Measurements from ENCODE around the gene ADAMTS8.

Gene ADAMTS8

GRCh38 chr11:130434521-130435223, 6.3 kb upstream of the ADAMTS8 start:
- H3K4me2 ChIP-seq (ENCODE audit: low read length) = peak overlapping the region; percentile 94
- H3K4me3 ChIP-seq (ENCODE audit: low read length) = peak overlapping the region; percentile 74
- peak overlapping the region; percentile 82 for H3K9ac ChIP-seq (ENCODE audit: low read depth, low read length)
- H3K36me3 ChIP-seq (ENCODE audit: insufficient read depth, low read length) = no peaks in the 10 kb centered on the region
- no peaks in the 10 kb centered on the region for H3K9me3 ChIP-seq (replicated peaks; ENCODE audit: low read length)
- peaks cover 26% of the 10 kb centered on the region for H3K4me1 ChIP-seq (ENCODE audit: control insufficient read depth, insufficient read depth, low read length)
- H3K27me3 ChIP-seq (ENCODE audit: control insufficient read depth, insufficient read depth, low read length) = peaks cover 10% of the 10 kb centered on the region

- Histone ChIP-seq H3K9me3 (replicated peaks; ENCODE audit: low read length) (no peaks in the 10 kb centered on the region), H3K4me3 (ENCODE audit: low read length) (no peak overlapping the region), H3K4me1 (ENCODE audit: control insufficient read depth, insufficient read depth, low read length) (peaks cover 30% of the 10 kb centered on the region), H3K9ac (ENCODE audit: low read depth, low read length) (no peak overlapping the region), H3K27me3 (ENCODE audit: control insufficient read depth, insufficient read depth, low read length) (peaks cover 23% of the 10 kb centered on the region), H3K36me3 (ENCODE audit: insufficient read depth, low read length) (no peaks in the 10 kb centered on the region), H3K4me2 (ENCODE audit: low read length) (no peak overlapping the region)
These were observed 4.9 kb upstream of the ADAMTS8 start for GRCh38 chr11:130433357-130433756.

- peak overlapping the region; percentile 60 for H3K4me2 ChIP-seq (ENCODE audit: low read length)
- H3K4me3 ChIP-seq (ENCODE audit: low read length) = no peak overlapping the region
- no peaks in the 10 kb centered on the region for H3K36me3 ChIP-seq (ENCODE audit: insufficient read depth, low read length)
- no peak overlapping the region for H3K9ac ChIP-seq (ENCODE audit: low read depth, low read length)
- peaks cover 35% of the 10 kb centered on the region for H3K27me3 ChIP-seq (ENCODE audit: control insufficient read depth, insufficient read depth, low read length)
- no peaks in the 10 kb centered on the region for H3K9me3 ChIP-seq (replicated peaks; ENCODE audit: low read length)
- peaks cover 34% of the 10 kb centered on the region for H3K4me1 ChIP-seq (ENCODE audit: control insufficient read depth, insufficient read depth, low read length)
These were observed 3.4 kb upstream of the ADAMTS8 start for GRCh38 chr11:130431801-130432200.

GRCh38 chr11:130431331-130431773, 2.9 kb upstream of the ADAMTS8 start:
- H3K27me3 ChIP-seq (ENCODE audit: control insufficient read depth, insufficient read depth, low read length) = peaks cover 39% of the 10 kb centered on the region
- no peaks in the 10 kb centered on the region for H3K9me3 ChIP-seq (replicated peaks; ENCODE audit: low read length)
- no peak overlapping the region for H3K4me3 ChIP-seq (ENCODE audit: low read length)
- H3K4me1 ChIP-seq (ENCODE audit: control insufficient read depth, insufficient read depth, low read length) = peaks cover 29% of the 10 kb centered on the region
- H3K4me2 ChIP-seq (ENCODE audit: low read length) = peak overlapping the region; percentile 60
- no peak overlapping the region for H3K9ac ChIP-seq (ENCODE audit: low read depth, low read length)
- H3K36me3 ChIP-seq (ENCODE audit: insufficient read depth, low read length) = no peaks in the 10 kb centered on the region

GRCh38 chr11:130429983-130430382, 1.6 kb upstream of the ADAMTS8 start:
- Histone ChIP-seq H3K4me2 (ENCODE audit: low read length) (no peak overlapping the region), H3K9me3 (replicated peaks; ENCODE audit: low read length) (no peaks in the 10 kb centered on the region), H3K36me3 (ENCODE audit: insufficient read depth, low read length) (no peaks in the 10 kb centered on the region), H3K9ac (ENCODE audit: low read depth, low read length) (no peak overlapping the region), H3K4me1 (ENCODE audit: control insufficient read depth, insufficient read depth, low read length) (peaks cover 16% of the 10 kb centered on the region), H3K27me3 (ENCODE audit: control insufficient read depth, insufficient read depth, low read length) (peaks cover 52% of the 10 kb centered on the region), H3K4me3 (ENCODE audit: low read length) (no peak overlapping the region)

- peaks cover 59% of the 10 kb centered on the region for H3K27me3 ChIP-seq (ENCODE audit: control insufficient read depth, insufficient read depth, low read length)
- peak overlapping the region; percentile 76 for H3K4me2 ChIP-seq (ENCODE audit: low read length)
- no peaks in the 10 kb centered on the region for H3K36me3 ChIP-seq (ENCODE audit: insufficient read depth, low read length)
- no peaks in the 10 kb centered on the region for H3K9me3 ChIP-seq (replicated peaks; ENCODE audit: low read length)
- no peak overlapping the region for H3K9ac ChIP-seq (ENCODE audit: low read depth, low read length)
- no peak overlapping the region for H3K4me3 ChIP-seq (ENCODE audit: low read length)
- H3K4me1 ChIP-seq (ENCODE audit: control insufficient read depth, insufficient read depth, low read length) = peaks cover 14% of the 10 kb centered on the region
These were observed 792 bp upstream of the ADAMTS8 start for GRCh38 chr11:130429120-130429681.

GRCh38 chr11:130427581-130428315, 661 bp downstream of the ADAMTS8 start:
- Histone ChIP-seq H3K4me2 (ENCODE audit: low read length) (peak overlapping the region; percentile 76), H3K4me1 (ENCODE audit: control insufficient read depth, insufficient read depth, low read length) (peaks cover 13% of the 10 kb centered on the region), H3K27me3 (ENCODE audit: control insufficient read depth, insufficient read depth, low read length) (peaks cover 74% of the 10 kb centered on the region), H3K9ac (ENCODE audit: low read depth, low read length) (no peak overlapping the region), H3K9me3 (replicated peaks; ENCODE audit: low read length) (no peaks in the 10 kb centered on the region), H3K36me3 (ENCODE audit: insufficient read depth, low read length) (no peaks in the 10 kb centered on the region), H3K4me3 (ENCODE audit: low read length) (no peak overlapping the region)

- Histone ChIP-seq H3K27me3 (ENCODE audit: control insufficient read depth, insufficient read depth, low read length) (peaks cover 83% of the 10 kb centered on the region), H3K36me3 (ENCODE audit: insufficient read depth, low read length) (no peaks in the 10 kb centered on the region), H3K9me3 (replicated peaks; ENCODE audit: low read length) (no peaks in the 10 kb centered on the region), H3K4me2 (ENCODE audit: low read length) (no peak overlapping the region), H3K4me3 (ENCODE audit: low read length) (no peak overlapping the region), H3K4me1 (ENCODE audit: control insufficient read depth, insufficient read depth, low read length) (peaks cover 13% of the 10 kb centered on the region), H3K9ac (ENCODE audit: low read depth, low read length) (no peak overlapping the region)
These were observed 1.5 kb downstream of the ADAMTS8 start for GRCh38 chr11:130426837-130427341.

GRCh38 chr11:130426223-130426836, 2.1 kb downstream of the ADAMTS8 start:
- Histone ChIP-seq H3K36me3 (ENCODE audit: insufficient read depth, low read length) (no peaks in the 10 kb centered on the region), H3K9me3 (replicated peaks; ENCODE audit: low read length) (no peaks in the 10 kb centered on the region), H3K9ac (ENCODE audit: low read depth, low read length) (no peak overlapping the region), H3K4me1 (ENCODE audit: control insufficient read depth, insufficient read depth, low read length) (peaks cover 11% of the 10 kb centered on the region), H3K4me2 (ENCODE audit: low read length) (no peak overlapping the region), H3K27me3 (ENCODE audit: control insufficient read depth, insufficient read depth, low read length) (peaks cover 88% of the 10 kb centered on the region), H3K4me3 (ENCODE audit: low read length) (no peak overlapping the region)

- Histone ChIP-seq H3K4me2 (ENCODE audit: low read length) (no peak overlapping the region), H3K4me3 (ENCODE audit: low read length) (no peak overlapping the region), H3K4me1 (ENCODE audit: control insufficient read depth, insufficient read depth, low read length) (peaks cover 11% of the 10 kb centered on the region), H3K9me3 (replicated peaks; ENCODE audit: low read length) (no peaks in the 10 kb centered on the region), H3K27me3 (ENCODE audit: control insufficient read depth, insufficient read depth, low read length) (peaks cover 95% of the 10 kb centered on the region), H3K9ac (ENCODE audit: low read depth, low read length) (no peak overlapping the region), H3K36me3 (ENCODE audit: insufficient read depth, low read length) (no peaks in the 10 kb centered on the region)
These were observed 3.3 kb downstream of the ADAMTS8 start for GRCh38 chr11:130425156-130425555.

- no peak overlapping the region for H3K4me3 ChIP-seq (ENCODE audit: low read length)
- H3K27me3 ChIP-seq (ENCODE audit: control insufficient read depth, insufficient read depth, low read length) = peaks cover 95% of the 10 kb centered on the region
- H3K9ac ChIP-seq (ENCODE audit: low read depth, low read length) = no peak overlapping the region
- H3K9me3 ChIP-seq (replicated peaks; ENCODE audit: low read length) = no peaks in the 10 kb centered on the region
- H3K36me3 ChIP-seq (ENCODE audit: insufficient read depth, low read length) = no peaks in the 10 kb centered on the region
- H3K4me1 ChIP-seq (ENCODE audit: control insufficient read depth, insufficient read depth, low read length) = peaks cover 11% of the 10 kb centered on the region
- no peak overlapping the region for H3K4me2 ChIP-seq (ENCODE audit: low read length)
These were observed 3.7 kb downstream of the ADAMTS8 start for GRCh38 chr11:130424613-130425140.
